ENCODE measurements around the gene ALDH1L1. TPM values are rescaled to one million over a fixed set of nuclear protein-coding genes. Genes with fewer than 3 reads are reported as not detected.

The ALDH1L1 gene
- total and polyA plus RNA-seq, 2 of the 8 experiments (the other 6 are each of a cell fraction or from before 2014, with no cell fraction given): 0.98 to 1.6 TPM

DNA sequence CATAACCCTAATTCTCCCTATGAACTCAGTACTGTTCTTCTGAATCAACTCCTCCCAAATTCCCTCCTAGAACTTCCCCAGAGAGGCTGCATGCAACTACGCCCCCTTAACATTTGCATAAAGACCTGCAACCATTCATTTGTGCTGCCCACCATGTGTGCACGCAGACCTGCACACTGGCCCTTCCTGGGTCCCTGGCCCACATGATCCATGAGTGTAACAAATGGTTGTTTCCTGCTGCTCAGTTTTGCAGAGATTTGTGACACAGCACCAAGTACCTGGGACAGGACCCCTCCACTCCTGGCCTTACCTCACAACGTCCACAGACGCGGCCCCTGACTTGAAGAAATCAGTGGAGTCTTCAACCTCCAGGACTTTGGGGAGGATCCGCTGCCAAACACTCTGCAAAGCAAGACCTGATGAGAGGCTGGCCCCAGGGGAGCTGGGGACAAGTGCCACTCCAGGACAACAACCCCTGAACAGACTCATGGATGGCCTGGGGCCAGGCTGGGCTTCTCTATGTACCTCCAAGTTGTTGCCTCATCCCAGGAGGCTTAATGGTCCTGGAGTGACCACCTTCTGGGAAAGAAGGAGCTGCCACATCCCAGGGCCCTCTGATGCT lies 33.8 kb downstream of the ALDH1L1 start (continued):
- no peak for TF ChIP-seq FOSL1 (IDR thresholded peaks at IDR 0.05; ENCODE audit: insufficient read depth, low read depth, low read length)
- TF ChIP-seq JUND (IDR thresholded peaks at IDR 0.05; ENCODE audit: low read length): no peak
- TF ChIP-seq HDAC6 (IDR thresholded peaks at IDR 0.05; ENCODE audit: low read depth, low read length): no peak
- TF ChIP-seq EZH2 (IDR thresholded peaks at IDR 0.05; ENCODE audit: low read depth, low read length, severe bottlenecking): no peak
